Mammary epithelial cell (primary cell): Measurements from ENCODE around the gene SPRY1.

Experiments used
- EZH2 ChIP-seq: IDR thresholded peaks from 2 replicates; pipeline ENCODE4 v1.6.1; 2012; ENCODE audit warnings: low read length, inconsistent platforms, borderline replicate concordance
- TF ChIP-seq, protein P1 (sequence below), 2 donors: IDR thresholded peaks in 1 of 2; conservative IDR thresholded peaks in 1 of 2; 2 replicates each; pipeline ENCODE4 v1.5.1; 2011 to 2012; ENCODE audit warnings: inconsistent platforms in 2 of 2, low read length in 2 of 2, mild to moderate bottlenecking in 2 of 2, control low read depth in 1 of 2, low read depth in 1 of 2; ENCODE audit not compliant: insufficient read depth in 1 of 2; ENCODE audit errors: extremely low read depth in 1 of 2

DNA sequence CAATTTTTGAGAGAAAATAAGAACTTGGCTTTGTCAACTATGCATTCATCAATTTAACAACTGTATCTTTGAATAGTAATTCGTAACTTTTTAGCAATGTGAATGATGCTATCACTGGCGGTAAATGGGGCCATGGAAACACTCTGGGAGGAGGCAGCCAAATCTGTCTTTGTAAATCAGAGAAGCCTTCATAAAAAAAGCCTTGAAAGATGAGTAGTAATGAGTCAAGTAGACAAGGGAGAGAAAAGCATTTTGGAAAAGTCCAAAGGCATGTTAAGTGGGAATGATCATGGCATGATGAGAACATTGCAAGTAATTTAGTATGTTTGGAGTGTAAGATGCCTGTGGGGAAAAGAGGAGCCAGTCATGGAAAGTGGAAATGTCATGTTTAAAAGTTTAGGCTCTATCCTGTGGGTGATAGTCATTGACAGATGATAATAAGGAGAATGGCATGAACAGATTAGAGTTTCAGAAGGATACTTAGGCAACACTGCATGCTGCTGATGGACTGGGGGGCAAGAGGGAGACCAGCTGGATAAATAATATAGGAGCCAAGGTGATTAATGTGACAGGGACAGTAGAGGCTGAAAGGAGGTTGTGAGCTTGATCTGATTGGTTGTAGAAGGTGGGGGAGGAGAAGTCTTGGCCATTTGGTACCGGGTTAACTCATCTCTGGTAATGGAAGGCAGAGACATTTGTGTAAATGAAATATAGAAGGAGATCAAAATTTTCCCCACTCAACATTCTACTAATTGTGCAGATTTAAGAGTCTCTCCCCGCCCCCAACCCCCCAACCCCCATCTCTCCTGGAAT, 16.3 kb downstream of the SPRY1 start:
- TF ChIP-seq, protein P1, sequence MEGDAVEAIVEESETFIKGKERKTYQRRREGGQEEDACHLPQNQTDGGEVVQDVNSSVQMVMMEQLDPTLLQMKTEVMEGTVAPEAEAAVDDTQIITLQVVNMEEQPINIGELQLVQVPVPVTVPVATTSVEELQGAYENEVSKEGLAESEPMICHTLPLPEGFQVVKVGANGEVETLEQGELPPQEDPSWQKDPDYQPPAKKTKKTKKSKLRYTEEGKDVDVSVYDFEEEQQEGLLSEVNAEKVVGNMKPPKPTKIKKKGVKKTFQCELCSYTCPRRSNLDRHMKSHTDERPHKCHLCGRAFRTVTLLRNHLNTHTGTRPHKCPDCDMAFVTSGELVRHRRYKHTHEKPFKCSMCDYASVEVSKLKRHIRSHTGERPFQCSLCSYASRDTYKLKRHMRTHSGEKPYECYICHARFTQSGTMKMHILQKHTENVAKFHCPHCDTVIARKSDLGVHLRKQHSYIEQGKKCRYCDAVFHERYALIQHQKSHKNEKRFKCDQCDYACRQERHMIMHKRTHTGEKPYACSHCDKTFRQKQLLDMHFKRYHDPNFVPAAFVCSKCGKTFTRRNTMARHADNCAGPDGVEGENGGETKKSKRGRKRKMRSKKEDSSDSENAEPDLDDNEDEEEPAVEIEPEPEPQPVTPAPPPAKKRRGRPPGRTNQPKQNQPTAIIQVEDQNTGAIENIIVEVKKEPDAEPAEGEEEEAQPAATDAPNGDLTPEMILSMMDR (conservative IDR thresholded peaks at IDR 0.05 in 1 of 2, IDR thresholded peaks at IDR 0.05 in 1 of 2; ENCODE audit: extremely low read depth in 1 of 2, insufficient read depth in 1 of 2, low read depth in 1 of 2, low read length in 2 of 2) = no peak
- no peak for TF ChIP-seq EZH2
